Measurements from ENCODE around the gene HK2.
"Not testable (repeated sequence)": the region's sequence is repeated elsewhere in the genome, so short reads cannot be mapped to it uniquely, and the experiment has no call there.

Gene HK2

DNA sequence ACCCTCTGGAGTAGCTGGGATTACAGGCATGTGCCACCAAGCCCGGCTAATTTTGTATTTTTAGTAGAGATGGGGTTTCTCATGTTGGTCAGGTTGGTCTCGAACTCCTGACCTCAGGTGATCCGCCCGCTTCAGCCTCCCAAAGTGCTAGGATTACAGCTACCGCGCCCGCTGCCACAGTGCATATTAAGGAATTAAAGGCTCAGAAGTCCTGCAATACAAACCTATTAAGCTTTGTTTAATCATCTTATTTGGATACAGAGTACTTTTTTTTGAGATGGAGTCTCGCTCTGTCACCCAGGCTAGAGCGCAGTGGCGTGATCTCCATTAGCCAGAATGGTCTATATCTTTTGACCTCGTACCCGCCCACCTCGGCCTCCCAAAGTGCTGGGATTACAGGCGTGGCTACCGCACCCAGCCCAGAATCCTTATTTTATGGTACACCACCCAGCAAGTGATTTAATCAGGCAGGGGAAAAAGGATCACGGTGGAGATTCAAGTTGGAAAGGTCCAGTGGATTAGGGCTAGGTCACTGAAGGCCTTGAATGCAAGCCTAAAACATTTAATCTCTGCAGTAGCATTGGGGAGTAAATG is 21.3 kb downstream of the HK2 start:
- DNase-seq; in situ Hi-C loops (cut with MboI; ENCODE audit: low pct_unique_long_range_greater_than_20kb, low sequenced_read_pairs): not testable (repeated sequence)

DNA sequence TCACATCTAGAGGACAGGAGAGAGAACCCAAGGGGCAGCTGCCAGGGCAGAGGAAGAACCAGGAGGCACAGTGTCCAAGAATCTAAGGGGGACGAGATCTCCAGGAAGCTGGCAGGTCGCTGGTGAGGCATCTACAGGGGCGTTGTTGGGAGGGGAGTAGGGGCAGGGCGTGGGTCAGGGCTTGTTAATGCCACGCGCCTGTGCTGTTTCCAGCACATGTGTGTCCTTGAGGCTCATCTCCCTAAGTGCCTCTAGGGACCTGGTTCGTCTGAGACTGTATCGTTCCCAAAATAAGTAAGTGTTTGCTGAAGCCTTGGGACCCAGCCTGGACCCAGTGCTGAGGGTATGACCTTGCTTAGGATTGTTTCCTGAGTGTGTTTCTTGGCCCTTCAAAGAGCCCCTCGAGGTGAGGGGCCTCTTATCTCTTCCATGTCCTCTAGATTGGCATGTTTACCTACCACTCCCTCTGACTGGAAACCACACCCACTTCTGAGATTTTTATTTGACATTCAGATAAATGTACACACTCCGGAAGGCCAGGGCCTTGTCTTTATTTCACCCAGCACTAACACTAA is 22.2 kb downstream of the HK2 start:
- no peak for DNase-seq
- in situ Hi-C loops (cut with MboI; ENCODE audit: low pct_unique_long_range_greater_than_20kb, low sequenced_read_pairs) = no loop called here

DNA sequence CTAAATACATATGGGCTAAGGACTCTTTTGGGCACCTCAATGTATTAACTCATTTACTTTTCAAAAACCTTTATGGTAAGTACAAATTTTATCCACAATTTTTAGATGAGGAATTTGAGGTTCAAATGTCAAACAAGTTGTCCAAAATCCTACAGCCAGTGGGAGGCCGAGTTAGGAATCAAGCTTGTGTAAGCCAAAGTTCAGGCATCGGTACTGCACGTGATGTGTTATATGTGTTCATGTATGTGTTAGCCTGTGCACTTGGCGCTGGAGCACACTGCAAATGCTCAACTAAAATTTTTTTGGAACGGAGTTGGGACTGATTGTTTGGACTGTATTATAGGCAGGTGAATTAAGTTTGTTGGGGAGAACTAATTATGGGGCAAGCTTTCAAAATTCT is 22.7 kb downstream of the HK2 start:
- no peak for DNase-seq
- in situ Hi-C loops (cut with MboI; ENCODE audit: low pct_unique_long_range_greater_than_20kb, low sequenced_read_pairs) = no loop called here

DNA sequence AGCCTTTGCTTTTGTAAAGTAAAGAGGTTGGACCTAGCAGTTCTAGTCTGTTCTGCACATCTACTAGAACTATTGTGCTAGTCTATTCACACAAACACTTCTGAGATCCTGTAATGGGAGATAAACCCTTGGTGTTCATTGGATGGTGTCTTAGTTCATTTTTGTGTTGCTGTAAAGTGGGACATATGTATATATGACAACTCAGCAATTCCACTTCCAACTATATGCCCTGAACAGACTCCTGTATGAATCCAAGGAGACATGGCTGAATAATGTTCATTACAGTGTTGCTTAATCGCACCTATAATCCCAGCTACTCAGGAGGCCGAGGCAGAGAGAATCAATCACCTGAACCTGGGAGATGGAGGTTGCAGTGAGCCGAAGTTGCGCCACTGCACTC is 23.3 kb downstream of the HK2 start:
- DNase-seq = no peak
- in situ Hi-C loops (cut with MboI; ENCODE audit: low pct_unique_long_range_greater_than_20kb, low sequenced_read_pairs) = no loop called here

DNA sequence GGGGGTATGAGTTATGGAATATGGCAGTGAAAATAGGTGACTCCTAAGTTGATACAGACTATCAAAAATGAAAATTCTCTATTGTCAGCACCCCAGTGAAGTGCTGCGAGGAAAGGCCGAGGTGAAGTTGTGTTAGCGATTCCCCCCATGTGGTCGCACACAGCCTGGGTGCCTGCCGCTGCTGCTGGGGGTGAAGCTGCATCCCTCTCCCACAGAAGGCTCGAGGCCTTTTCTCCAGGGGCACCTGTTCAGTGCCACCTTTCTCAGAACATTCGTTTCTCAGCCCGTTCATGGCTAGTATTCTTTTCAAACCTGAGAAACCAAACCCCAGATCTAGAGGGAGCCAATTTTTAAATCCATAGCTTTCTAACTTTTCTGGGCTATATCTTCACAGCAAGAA is 23.8 kb downstream of the HK2 start:
- no peak for DNase-seq
- in situ Hi-C loops (cut with MboI; ENCODE audit: low pct_unique_long_range_greater_than_20kb, low sequenced_read_pairs) = no loop called here

DNA sequence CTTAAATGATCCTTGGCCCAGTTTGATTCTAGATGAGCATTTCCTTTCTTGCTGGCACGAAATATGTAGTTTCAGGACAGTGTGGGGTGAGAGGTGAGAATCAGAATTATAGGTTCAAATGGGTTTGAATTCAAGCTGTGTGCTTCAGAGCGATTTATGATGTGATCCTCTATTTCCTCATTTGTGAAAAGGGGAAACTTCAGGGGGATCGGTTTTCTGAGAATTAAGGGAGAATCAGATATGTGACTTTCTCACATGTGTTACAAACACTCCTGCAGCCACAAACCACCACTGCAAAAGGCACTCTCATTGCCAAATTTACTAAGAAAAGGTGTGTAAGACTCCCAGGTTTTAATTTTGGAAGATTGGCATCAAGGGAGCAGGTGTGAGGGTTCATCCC is 24.4 kb downstream of the HK2 start:
- peak; percentile 60 for DNase-seq
- in situ Hi-C loops (cut with MboI; ENCODE audit: low pct_unique_long_range_greater_than_20kb, low sequenced_read_pairs) = no loop called here

DNA sequence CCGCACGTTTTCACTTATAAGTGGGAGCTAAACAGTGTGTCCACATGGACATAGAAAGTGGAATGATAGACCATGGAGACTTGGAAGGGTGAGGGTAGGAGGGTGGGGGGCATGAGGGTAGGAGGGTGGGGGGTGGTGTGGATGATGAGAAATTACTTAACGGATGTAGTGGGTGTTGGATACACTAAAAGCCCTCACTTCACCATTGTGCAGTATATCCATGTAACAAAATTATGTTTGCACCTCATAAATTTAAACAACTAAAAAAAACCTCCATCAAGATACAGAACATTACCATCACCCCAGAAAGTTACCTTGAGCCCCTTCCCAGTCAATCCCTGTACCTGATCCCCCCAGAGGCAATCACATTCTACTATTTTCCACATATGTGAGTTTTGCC is 26.2 kb downstream of the HK2 start:
- in situ Hi-C loops (cut with MboI; ENCODE audit: low pct_unique_long_range_greater_than_20kb, low sequenced_read_pairs) = no loop called here
- no peak for DNase-seq

DNA sequence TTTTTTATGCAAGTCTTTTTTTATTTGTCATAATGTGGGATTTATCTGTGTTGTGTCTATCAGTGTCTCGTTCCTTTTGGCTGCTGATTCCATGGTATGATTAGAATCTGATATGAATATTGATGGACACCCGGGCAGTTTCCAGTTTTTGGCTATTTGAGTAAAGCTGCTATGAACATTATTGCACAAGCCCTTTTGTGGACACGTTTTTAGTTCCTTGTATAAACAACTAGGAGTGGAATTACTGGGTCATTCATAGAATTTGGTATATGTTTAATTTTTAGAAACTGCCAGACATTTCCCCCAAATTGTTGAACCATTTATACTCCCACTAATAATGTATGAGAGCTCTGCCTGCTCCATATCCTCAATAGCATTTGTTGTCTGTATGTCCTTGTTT is 26.6 kb downstream of the HK2 start:
- in situ Hi-C loops (cut with MboI; ENCODE audit: low pct_unique_long_range_greater_than_20kb, low sequenced_read_pairs) = no loop called here

DNA sequence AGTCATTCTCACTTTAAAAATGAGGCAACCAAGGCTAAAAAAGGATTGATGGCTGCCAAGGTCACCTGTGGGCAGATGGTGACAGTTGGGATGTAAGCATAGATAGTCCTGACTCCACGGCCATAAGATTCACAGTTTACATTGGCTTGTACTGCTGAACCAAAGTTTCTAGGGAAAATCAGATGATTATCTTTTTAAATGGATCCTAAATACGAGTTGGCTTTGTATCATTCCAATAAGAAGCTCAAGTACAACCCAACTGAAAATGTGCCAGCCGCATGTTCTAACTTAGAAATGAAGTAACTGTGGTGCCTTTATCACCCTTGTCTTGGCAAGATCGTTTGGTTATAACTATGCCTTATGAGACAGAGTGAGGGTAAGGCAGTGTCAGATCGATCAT is 27.6 kb downstream of the HK2 start:
- no peak for DNase-seq
- in situ Hi-C loops (cut with MboI; ENCODE audit: low pct_unique_long_range_greater_than_20kb, low sequenced_read_pairs) = no loop called here

More for the DNA sequence above, 26.6 kb downstream of the HK2 start:
- DNase-seq = no peak

DNA sequence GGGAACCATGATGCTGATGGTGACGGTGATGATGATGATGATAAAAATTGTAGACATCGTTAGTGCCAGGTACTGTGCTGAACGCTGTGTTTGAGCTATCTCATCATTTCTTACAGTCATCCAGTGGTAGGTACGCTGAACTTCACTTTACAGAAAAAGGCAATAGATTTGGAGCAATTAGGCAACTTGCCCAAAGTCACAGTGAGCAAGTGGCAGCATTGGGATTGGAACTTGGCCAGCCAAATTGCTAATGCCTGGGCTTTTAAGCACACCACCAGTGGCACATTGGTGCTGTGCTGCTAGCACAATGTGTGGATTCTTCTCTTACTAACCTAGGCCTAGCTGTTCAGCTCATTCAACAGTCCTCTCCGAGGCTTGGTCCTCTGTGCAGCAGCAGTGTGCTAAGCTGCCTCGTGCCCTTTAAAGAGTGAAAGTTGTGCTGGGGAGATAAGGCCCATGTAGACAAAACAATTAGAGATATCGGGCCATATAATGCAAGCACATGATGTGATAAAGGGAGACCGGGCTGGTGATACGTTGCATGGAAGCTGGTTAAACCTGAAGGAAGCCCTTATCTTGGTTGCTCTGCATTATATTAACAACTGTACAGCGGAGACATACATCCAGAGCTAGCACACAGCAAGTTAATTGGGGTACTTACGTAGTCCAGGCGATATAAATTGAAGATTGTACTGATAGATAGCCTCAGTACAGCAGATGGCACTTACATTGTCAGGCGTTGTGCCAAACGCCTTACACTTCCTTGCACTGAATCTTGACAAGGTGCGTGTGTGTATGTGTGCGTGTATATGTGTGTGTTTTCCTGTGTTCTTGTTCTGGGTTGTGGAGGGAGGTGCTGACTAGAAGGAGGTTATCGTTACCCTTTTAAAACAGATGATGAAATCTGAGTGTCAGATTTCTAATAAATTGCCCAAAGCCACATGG is 28.4 kb downstream of the HK2 start:
- in situ Hi-C loops (cut with MboI; ENCODE audit: low pct_unique_long_range_greater_than_20kb, low sequenced_read_pairs) = no loop called here
- DNase-seq = no peak

DNA sequence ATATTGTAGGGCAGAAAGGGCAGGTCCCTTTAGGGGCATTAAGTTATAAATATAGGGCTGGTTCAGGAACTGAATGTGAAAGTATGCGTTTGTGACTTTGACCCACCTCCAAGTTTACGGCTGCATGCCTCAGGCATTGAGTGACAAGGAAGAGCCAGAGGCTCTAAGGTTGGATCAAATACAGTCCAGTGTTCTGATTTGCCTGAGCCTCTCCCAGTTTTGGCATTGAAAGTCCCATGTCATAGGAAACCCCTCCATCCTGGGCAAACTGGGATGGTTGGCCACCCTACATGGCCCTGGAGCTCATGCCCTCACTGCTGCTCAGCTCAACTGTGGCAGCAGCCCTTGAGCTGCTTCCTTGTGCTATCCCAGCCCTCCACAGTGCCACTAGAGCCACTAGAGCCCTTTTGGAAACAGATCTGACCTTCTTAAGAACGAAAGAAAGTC is 29.9 kb downstream of the HK2 start:
- in situ Hi-C loops (cut with MboI; ENCODE audit: low pct_unique_long_range_greater_than_20kb, low sequenced_read_pairs) = no loop called here
- DNase-seq = no peak

DNA sequence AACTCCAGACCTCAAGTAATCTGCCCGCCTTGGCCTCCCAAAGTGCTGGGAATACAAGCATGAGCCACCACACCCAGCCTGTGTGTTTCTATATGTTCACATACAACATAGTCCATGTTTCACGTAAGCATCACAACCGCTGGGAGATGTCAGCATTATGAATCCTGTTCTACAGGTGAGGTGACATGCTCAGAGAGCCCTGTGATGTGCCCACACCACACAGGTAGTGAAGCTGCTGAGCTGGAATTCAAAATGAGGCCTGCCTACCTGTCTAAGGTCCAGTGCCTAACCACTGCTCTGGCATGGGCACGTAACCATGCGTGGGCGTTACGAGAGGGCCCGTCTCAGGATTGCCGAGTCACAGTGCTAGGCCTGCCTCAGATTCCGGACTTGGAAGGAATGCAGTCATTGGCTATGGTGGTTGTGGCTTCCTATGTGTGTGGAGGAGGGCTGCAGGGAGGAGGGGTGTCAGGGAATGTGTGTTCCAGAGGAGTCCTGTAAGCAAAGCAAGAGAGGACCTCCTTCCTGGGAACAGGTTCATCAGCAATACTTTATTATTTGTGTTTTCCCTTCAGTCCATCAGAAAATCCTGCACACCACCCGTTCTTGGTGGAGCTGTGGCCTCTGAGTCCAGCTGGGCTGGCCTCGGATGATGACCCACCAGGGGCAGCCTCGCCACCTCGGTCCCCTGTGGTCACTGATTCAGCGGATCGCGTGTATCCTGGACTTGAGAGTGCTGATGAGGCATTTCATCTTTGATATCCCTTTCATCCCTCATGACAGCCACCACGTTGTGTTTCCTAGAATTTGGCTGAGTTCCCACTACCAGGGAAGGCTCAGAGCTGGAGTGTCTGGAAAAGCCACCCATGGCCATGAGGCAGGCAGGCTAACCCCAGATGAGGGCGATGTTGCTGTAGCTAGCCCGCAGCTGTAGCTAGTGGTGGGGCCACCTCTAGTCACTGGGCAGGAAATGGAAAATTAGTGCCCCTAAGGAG is 31.1 kb downstream of the HK2 start:
- peak; percentile 33 for DNase-seq
- in situ Hi-C loops (cut with MboI; ENCODE audit: low pct_unique_long_range_greater_than_20kb, low sequenced_read_pairs) = no loop called here

DNA sequence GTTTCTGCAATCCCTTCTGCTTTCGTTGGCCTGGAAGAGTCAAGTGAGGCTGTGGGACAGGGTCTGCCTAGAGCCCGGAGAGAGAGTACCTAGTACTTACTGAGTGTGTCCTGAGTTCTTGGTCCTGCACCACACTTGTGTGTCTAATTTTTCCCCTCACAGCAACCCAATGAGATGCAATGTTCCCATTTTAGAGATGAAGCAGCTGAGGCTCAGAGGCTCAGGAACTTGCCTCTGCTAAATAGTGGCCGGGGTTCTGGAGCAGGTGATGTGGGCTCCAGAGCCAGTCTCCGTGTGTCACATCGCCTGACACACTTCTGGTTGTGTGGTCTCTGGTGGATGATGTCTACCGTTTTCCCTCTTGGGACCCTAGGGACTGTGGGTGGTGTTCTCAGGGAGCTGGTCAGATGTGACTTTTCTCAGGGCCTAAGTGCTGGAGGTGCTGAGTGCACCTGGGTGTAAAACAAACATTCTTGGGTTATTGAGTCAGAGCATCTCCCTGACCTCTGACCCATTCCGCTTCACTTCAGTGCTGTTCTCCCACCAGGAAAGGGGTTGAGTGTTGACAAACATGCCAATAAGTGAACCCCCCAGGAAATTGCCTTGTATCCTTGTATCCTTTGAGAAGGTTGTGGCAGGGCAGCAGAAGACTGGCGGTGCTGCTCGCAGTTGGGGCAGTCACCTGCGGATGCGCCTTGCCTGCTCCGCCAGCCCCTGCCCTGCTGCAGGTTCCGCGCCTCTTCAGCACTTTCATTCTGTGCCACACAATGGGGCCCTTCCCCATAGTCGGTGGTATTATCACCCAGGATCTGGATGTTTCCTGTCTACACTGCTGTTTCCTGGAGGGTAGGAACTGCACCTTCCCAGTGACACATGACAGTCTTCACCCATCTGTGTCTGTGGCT is 32.1 kb downstream of the HK2 start:
- in situ Hi-C loops (cut with MboI; ENCODE audit: low pct_unique_long_range_greater_than_20kb, low sequenced_read_pairs) = no loop called here
- DNase-seq = no peak

DNA sequence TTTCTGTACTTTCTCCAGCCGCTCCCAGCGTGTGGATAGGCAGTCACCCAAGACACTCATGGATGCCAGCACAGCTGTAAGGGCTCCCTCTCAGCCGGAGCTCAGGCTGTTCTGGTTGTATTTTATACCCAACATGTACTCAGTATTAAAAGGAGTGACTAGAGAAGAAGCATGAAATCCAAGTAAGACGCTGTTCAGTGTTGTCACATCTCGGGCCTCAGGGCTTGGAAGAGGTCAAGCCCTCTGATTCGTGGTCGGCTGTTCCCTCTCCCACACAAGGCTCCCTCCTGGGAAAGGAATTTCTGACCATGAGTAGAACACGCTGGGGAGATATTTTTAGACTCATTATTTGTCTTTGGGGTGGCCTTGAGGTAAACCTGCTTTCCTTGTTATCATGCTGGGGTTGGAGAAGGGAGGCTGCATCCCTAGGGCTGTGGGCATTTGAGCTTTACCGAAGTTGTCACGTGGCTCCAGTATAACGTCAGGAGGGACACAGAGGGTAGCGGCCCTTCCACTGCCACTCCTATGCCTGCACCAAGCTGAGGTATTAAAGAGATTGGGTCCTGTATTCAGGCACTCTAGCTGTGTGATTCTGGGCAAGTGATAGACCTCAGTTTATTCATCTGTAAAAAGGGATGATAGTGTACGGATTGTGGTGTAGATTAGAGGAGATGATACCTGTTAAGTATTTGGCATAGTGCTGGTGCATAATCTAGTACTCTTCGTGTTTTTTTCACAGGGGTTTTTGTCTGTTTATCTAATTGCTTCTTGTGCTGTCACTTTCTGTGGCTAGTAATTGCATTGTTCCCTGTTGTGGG is 34.1 kb downstream of the HK2 start:
- DNase-seq = no peak
- in situ Hi-C loops (cut with MboI; ENCODE audit: low pct_unique_long_range_greater_than_20kb, low sequenced_read_pairs) = no loop called here

DNA sequence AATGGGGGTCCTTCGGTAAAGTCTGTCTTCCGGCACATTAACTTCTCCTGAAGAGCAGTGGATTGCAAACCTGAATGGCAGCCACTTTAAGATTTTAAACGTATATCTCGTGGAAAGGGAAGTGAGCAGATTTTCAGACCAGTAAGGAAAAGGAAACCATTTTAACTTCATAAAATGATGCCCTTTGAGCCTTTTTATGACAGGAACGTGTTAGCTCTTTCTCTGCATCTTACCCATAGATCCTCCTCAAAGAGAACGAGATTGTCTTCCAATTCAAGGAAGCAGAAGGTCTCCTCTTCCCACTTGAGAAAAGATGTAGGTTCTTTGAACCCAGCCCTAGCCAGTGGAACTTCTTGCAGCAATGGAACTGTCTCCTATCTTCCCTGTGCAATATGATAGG is 35.6 kb downstream of the HK2 start:
- in situ Hi-C loops (cut with MboI; ENCODE audit: low pct_unique_long_range_greater_than_20kb, low sequenced_read_pairs) = no loop called here
- DNase-seq = no peak

DNA sequence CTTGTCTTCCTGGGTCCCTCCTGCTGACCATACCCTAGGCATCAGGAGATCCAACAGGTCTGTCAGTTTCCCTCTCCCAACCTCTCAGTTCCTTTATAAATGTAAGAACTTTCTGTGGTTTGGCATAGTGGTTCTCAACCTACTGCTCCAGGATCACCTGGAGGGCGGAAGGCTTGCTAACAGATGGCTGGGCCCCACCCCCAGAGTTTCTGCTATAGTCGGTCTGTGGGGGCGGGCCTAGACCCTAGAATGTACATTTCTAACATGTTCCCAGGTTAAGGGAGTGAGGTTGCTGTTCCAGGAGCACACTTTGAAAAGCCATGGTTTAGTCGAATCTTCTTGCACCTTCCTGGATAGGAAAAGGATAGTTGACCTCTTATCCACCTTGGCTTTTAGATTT is 37.0 kb downstream of the HK2 start:
- in situ Hi-C loops (cut with MboI; ENCODE audit: low pct_unique_long_range_greater_than_20kb, low sequenced_read_pairs) = no loop called here
- no peak for DNase-seq

DNA sequence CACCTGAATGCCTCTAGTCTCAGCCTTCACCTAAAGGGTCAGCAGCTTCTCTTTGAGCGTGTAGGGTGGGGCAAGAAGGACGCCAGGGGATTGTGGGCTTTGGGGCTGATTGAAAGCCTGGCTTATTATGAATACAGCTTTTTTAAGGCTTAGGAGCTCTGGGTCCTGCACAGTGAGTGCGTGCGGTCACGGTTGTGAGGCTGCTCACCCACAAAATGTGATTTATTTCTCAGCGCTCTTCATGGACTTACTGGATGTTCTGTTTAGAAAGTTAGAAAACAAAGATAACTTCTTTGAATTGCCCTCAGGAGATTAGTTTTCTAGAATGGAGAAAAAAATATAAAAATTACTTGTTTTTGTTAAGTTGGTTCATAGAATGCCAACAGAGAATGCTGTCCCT is 37.5 kb downstream of the HK2 start:
- no peak for DNase-seq
- in situ Hi-C loops (cut with MboI; ENCODE audit: low pct_unique_long_range_greater_than_20kb, low sequenced_read_pairs) = no loop called here

Data from KBM-7 (cell line).